Measurements from ENCODE around the gene ISCA2.

The ISCA2 gene

DNA sequence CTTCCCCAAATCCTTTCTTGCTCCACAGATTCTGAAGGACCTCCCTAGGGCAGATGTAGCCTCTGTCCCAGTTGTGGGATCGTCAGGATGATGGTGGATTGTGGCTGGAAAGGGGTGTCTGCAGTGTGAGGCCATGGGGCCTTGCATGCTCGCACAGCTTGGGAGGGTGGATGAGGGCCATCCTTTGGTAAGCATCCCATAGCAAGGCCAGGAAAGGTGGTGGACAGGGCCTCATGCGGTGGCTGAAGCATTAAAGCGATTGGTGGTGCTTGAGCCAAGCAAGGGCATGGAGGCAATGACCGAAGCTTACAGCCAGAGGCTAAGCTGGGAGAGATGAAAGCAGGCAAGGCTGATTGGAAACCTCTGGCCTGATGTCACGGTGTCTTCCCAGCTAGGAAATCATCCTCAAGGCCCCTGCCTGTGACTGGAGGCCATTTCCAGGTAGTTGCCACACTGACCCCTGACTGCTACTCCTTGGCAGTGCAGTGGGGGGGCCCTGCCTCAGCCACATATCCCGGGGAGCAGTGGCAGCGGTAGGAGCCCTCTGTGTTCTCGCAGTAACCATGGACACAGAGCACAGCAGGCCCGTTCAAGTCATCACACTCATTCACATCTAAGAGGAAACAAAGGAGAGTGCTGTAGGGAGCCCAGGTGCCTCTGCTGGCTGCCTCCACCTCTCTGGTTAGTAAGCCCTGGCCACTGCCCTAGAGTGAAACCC, 7.0 kb downstream of the ISCA2 start:
- H3K79me2 ChIP-seq (ENCODE audit: control insufficient read depth, insufficient read depth, low read length, poor library complexity) = no peaks in the 10 kb centered on the region
- H2BK5ac ChIP-seq (ENCODE audit: low read depth, low read length, poor library complexity) = no peak overlapping the region
- no peak overlapping the region for H2BK12ac ChIP-seq (ENCODE audit: low read length)
- no peak overlapping the region for H2AFZ ChIP-seq (ENCODE audit: insufficient read depth, low read length, poor library complexity)
- H3K4me1 ChIP-seq (ENCODE audit: control insufficient read depth in 1 of 2, insufficient read depth in 2 of 2, low read length in 2 of 2) = no peaks in the 10 kb centered on the region
- no peak overlapping the region for H3K14ac ChIP-seq (ENCODE audit: low read length)
- H2AK5ac ChIP-seq (ENCODE audit: low read length) = no peak overlapping the region
- no peak overlapping the region for H3K9ac ChIP-seq (ENCODE audit: low read length)
- no peak overlapping the region for H3K4ac ChIP-seq (ENCODE audit: low read depth, low read length)
- no peak overlapping the region for H4K91ac ChIP-seq (ENCODE audit: low read depth, low read length)
- no CpG with 5 or more reads among the region's 10 CpGs for WGBS (ENCODE audit: extremely low coverage, insufficient coverage, insufficient read length)
- no peaks in the 10 kb centered on the region for H3K79me1 ChIP-seq (ENCODE audit: low read length)
- no peak for DNase-seq
- H3K27me3 ChIP-seq (ENCODE audit: insufficient read depth, low read length) = no peaks in the 10 kb centered on the region
- H3K27ac ChIP-seq (ENCODE audit: low read depth, low read length) = no peak overlapping the region
- H3K36me3 ChIP-seq (ENCODE audit: control insufficient read depth in 1 of 2, insufficient read depth in 2 of 2, low read length in 2 of 2) = no peaks in the 10 kb centered on the region
- H3K23ac ChIP-seq (ENCODE audit: low read length) = no peak overlapping the region
- H2BK120ac ChIP-seq (ENCODE audit: insufficient read depth, low read length, poor library complexity) = no peak overlapping the region
- H3K9me3 ChIP-seq (ENCODE audit: insufficient read depth, low read depth, low read length) = peaks cover 2% of the 10 kb centered on the region
- H3K4me2 ChIP-seq (ENCODE audit: low read length) = no peak overlapping the region
- H4K12ac ChIP-seq (ENCODE audit: low read depth, low read length) = no peak overlapping the region
- H4K8ac ChIP-seq (ENCODE audit: low read depth, low read length) = no peak overlapping the region
- H3K4me3 ChIP-seq (ENCODE audit: low read depth, low read length) = no peak overlapping the region
- H3K18ac ChIP-seq (ENCODE audit: low read length) = no peak overlapping the region

DNA sequence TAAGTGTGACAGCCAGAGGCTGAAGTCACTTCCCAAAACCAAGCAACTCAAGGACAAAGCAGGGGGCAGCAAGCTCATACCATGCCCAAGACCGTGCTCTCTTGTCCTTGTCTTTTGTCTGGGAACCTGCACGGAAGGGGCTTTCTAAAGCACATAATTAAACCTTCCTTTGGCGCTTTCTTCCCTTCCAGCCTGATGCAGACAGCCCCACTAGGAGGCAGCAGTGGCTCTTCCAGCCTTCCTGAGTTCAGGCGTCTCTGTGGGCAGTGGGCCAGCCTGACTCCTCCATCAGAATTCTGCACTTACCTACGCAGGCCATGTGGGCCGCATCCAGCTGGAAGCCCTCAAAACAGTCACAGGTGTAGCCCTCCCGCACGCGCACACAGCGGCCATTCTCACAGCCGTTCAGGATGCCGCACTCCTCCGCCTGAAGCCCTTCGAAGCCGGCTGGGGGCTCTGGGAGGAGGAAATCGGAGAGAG, 7.6 kb downstream of the ISCA2 start:
- Histone ChIP-seq H2BK12ac (ENCODE audit: low read length) (no peak overlapping the region), H3K23ac (ENCODE audit: low read length) (no peak overlapping the region), H3K36me3 (ENCODE audit: control insufficient read depth in 1 of 2, insufficient read depth in 2 of 2, low read length in 2 of 2) (no peaks in the 10 kb centered on the region), H3K79me1 (ENCODE audit: low read length) (no peaks in the 10 kb centered on the region), H2AK5ac (ENCODE audit: low read length) (no peak overlapping the region), H4K91ac (ENCODE audit: low read depth, low read length) (no peak overlapping the region), H4K8ac (ENCODE audit: low read depth, low read length) (no peak overlapping the region), H2BK5ac (ENCODE audit: low read depth, low read length, poor library complexity) (no peak overlapping the region), H4K12ac (ENCODE audit: low read depth, low read length) (no peak overlapping the region), H3K18ac (ENCODE audit: low read length) (no peak overlapping the region), H3K4ac (ENCODE audit: low read depth, low read length) (no peak overlapping the region), H3K4me3 (ENCODE audit: low read depth, low read length) (no peak overlapping the region), H3K27ac (ENCODE audit: low read depth, low read length) (no peak overlapping the region), H3K14ac (ENCODE audit: low read length) (no peak overlapping the region), H3K4me1 (ENCODE audit: control insufficient read depth in 1 of 2, insufficient read depth in 2 of 2, low read length in 2 of 2) (no peaks in the 10 kb centered on the region), H3K79me2 (ENCODE audit: control insufficient read depth, insufficient read depth, low read length, poor library complexity) (no peaks in the 10 kb centered on the region), H2BK120ac (ENCODE audit: insufficient read depth, low read length, poor library complexity) (no peak overlapping the region), H3K9me3 (ENCODE audit: insufficient read depth, low read depth, low read length) (peaks cover 2% of the 10 kb centered on the region), H3K27me3 (ENCODE audit: insufficient read depth, low read length) (no peaks in the 10 kb centered on the region), H3K4me2 (ENCODE audit: low read length) (no peak overlapping the region), H3K9ac (ENCODE audit: low read length) (no peak overlapping the region), H2AFZ (ENCODE audit: insufficient read depth, low read length, poor library complexity) (no peak overlapping the region)
- DNase-seq = peak; percentile 45 to 66
- no CpG with 5 or more reads among the region's 16 CpGs for WGBS (ENCODE audit: extremely low coverage, insufficient coverage, insufficient read length)

DNA sequence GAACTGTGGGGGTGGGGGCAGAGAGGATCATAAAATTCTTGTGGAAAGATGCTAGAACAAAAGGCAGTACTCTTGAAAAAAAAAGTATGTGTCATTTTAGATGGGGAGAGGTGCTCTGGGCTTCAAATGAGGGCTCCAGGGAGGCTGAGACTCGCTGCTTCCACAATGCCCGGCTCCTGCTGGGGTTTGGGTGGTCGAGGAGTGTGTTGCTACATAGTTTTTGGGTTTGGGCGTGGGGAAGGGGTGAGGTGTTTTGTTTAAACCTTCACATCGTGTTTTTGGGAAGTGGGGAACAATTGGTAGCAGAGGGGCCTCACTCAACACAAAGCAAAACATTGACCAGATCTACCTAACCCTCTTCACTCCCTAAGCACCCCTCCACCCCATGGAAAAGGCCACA, 8.1 kb downstream of the ISCA2 start:
- no CpG with 5 or more reads among the region's 5 CpGs for WGBS (ENCODE audit: extremely low coverage, insufficient coverage, insufficient read length)
- Histone ChIP-seq H4K8ac (ENCODE audit: low read depth, low read length) (no peak overlapping the region), H3K18ac (ENCODE audit: low read length) (no peak overlapping the region)

GRCh38 chr14:74502236-74503019, 8.9 kb downstream of the ISCA2 start:
- no peaks in the 10 kb centered on the region for H3K79me1 ChIP-seq (ENCODE audit: low read length)
- WGBS (ENCODE audit: extremely low coverage, insufficient coverage, insufficient read length) = no CpG with 5 or more reads among the region's 21 CpGs

More for the DNA sequence above, 8.1 kb downstream of the ISCA2 start:
- no peaks in the 10 kb centered on the region for H3K79me2 ChIP-seq (ENCODE audit: control insufficient read depth, insufficient read depth, low read length, poor library complexity)
- no peak overlapping the region for H3K27ac ChIP-seq (ENCODE audit: low read depth, low read length)
- H2BK120ac ChIP-seq (ENCODE audit: insufficient read depth, low read length, poor library complexity) = no peak overlapping the region
- no peak overlapping the region for H2BK12ac ChIP-seq (ENCODE audit: low read length)
- no peaks in the 10 kb centered on the region for H3K79me1 ChIP-seq (ENCODE audit: low read length)
- DNase-seq = no peak
- no peak overlapping the region for H3K4me3 ChIP-seq (ENCODE audit: low read depth, low read length)
- no peak overlapping the region for H3K4ac ChIP-seq (ENCODE audit: low read depth, low read length)
- H3K14ac ChIP-seq (ENCODE audit: low read length) = no peak overlapping the region
- H3K9ac ChIP-seq (ENCODE audit: low read length) = no peak overlapping the region
- H2BK5ac ChIP-seq (ENCODE audit: low read depth, low read length, poor library complexity) = no peak overlapping the region
- H3K23ac ChIP-seq (ENCODE audit: low read length) = no peak overlapping the region
- no peak overlapping the region for H3K4me2 ChIP-seq (ENCODE audit: low read length)
- peaks cover 2% of the 10 kb centered on the region for H3K9me3 ChIP-seq (ENCODE audit: insufficient read depth, low read depth, low read length)
- no peak overlapping the region for H4K91ac ChIP-seq (ENCODE audit: low read depth, low read length)
- no peak overlapping the region for H2AK5ac ChIP-seq (ENCODE audit: low read length)
- H3K36me3 ChIP-seq (ENCODE audit: control insufficient read depth in 1 of 2, insufficient read depth in 2 of 2, low read length in 2 of 2) = no peaks in the 10 kb centered on the region
- no peak overlapping the region for H2AFZ ChIP-seq (ENCODE audit: insufficient read depth, low read length, poor library complexity)
- no peaks in the 10 kb centered on the region for H3K4me1 ChIP-seq (ENCODE audit: control insufficient read depth in 1 of 2, insufficient read depth in 2 of 2, low read length in 2 of 2)
- no peaks in the 10 kb centered on the region for H3K27me3 ChIP-seq (ENCODE audit: insufficient read depth, low read length)
- no peak overlapping the region for H4K12ac ChIP-seq (ENCODE audit: low read depth, low read length)

More at GRCh38 chr14:74502236-74503019, 8.9 kb downstream of the ISCA2 start:
- no peak overlapping the region for H2AK5ac ChIP-seq (ENCODE audit: low read length)
- no peak overlapping the region for H3K18ac ChIP-seq (ENCODE audit: low read length)
- no peak overlapping the region for H4K12ac ChIP-seq (ENCODE audit: low read depth, low read length)
- no peak overlapping the region for H3K4me3 ChIP-seq (ENCODE audit: low read depth, low read length)
- no peaks in the 10 kb centered on the region for H3K36me3 ChIP-seq (ENCODE audit: control insufficient read depth in 1 of 2, insufficient read depth in 2 of 2, low read length in 2 of 2)
- no peak overlapping the region for H3K9ac ChIP-seq (ENCODE audit: low read length)
- H3K27ac ChIP-seq (ENCODE audit: low read depth, low read length) = no peak overlapping the region
- H3K9me3 ChIP-seq (ENCODE audit: insufficient read depth, low read depth, low read length) = peaks cover 2% of the 10 kb centered on the region
- no peak overlapping the region for H2BK12ac ChIP-seq (ENCODE audit: low read length)
- H3K79me2 ChIP-seq (ENCODE audit: control insufficient read depth, insufficient read depth, low read length, poor library complexity) = no peaks in the 10 kb centered on the region
- no peak overlapping the region for H3K23ac ChIP-seq (ENCODE audit: low read length)
- no peak overlapping the region for H3K4me2 ChIP-seq (ENCODE audit: low read length)
- peak; percentile 19 to 40 for DNase-seq
- no peak overlapping the region for H4K8ac ChIP-seq (ENCODE audit: low read depth, low read length)
- H3K4ac ChIP-seq (ENCODE audit: low read depth, low read length) = no peak overlapping the region
- H3K27me3 ChIP-seq (ENCODE audit: insufficient read depth, low read length) = no peaks in the 10 kb centered on the region
- H3K4me1 ChIP-seq (ENCODE audit: control insufficient read depth in 1 of 2, insufficient read depth in 2 of 2, low read length in 2 of 2) = no peaks in the 10 kb centered on the region
- no peak overlapping the region for H3K14ac ChIP-seq (ENCODE audit: low read length)
- no peak overlapping the region for H2BK120ac ChIP-seq (ENCODE audit: insufficient read depth, low read length, poor library complexity)
- no peak overlapping the region for H2AFZ ChIP-seq (ENCODE audit: insufficient read depth, low read length, poor library complexity)
- H4K91ac ChIP-seq (ENCODE audit: low read depth, low read length) = no peak overlapping the region
- H2BK5ac ChIP-seq (ENCODE audit: low read depth, low read length, poor library complexity) = no peak overlapping the region
